Keratinocyte (primary cell): ENCODE data around the gene ZDHHC3.

Experiments used
- EZH2 ChIP-seq: IDR thresholded peaks from one replicate; pipeline ENCODE4 v1.6.1; 2012; ENCODE audit warnings: inconsistent platforms, mild to moderate bottlenecking, low read length, moderate library complexity
- TF ChIP-seq, protein P1 (sequence below), 3 experiments: IDR thresholded peaks in 1 of 3; conservative IDR thresholded peaks in 1 of 3; optimal IDR thresholded peaks in 1 of 3; 2 replicates in 2 of 3; 3 replicates in 1 of 3; pipeline versions ENCODE3 to v1.5.1; 2011; ENCODE audit warnings: low read length in 3 of 3, mild to moderate bottlenecking in 3 of 3, moderate library complexity in 2 of 3, control low read depth in 1 of 3, inconsistent platforms in 1 of 3; ENCODE audit not compliant: insufficient read depth in 2 of 3; ENCODE audit errors: extremely low read depth in 1 of 3

DNA sequence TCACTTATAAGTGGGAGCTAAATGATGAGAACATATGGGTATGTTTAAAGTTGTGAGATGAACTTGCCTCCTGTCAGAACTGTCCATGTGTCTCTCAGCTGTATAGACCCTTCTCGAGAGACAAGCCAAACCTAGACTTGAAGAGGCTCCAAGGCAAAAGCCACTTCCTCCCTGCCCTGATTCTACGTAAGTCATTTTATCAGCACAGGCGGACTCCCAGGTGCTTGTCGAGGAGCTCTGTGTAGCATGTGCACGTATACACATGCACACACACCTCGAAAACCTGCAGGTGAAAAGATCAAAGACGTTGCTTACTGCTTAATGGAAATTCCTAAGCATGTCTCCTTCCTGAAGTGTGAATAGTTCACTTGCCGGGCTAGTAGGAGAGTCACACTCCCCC is 44.6 kb upstream of the ZDHHC3 start:
- TF ChIP-seq, protein P1, sequence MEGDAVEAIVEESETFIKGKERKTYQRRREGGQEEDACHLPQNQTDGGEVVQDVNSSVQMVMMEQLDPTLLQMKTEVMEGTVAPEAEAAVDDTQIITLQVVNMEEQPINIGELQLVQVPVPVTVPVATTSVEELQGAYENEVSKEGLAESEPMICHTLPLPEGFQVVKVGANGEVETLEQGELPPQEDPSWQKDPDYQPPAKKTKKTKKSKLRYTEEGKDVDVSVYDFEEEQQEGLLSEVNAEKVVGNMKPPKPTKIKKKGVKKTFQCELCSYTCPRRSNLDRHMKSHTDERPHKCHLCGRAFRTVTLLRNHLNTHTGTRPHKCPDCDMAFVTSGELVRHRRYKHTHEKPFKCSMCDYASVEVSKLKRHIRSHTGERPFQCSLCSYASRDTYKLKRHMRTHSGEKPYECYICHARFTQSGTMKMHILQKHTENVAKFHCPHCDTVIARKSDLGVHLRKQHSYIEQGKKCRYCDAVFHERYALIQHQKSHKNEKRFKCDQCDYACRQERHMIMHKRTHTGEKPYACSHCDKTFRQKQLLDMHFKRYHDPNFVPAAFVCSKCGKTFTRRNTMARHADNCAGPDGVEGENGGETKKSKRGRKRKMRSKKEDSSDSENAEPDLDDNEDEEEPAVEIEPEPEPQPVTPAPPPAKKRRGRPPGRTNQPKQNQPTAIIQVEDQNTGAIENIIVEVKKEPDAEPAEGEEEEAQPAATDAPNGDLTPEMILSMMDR (optimal IDR thresholded peaks at IDR 0.05 in 1 of 3, IDR thresholded peaks at IDR 0.05 in 1 of 3, conservative IDR thresholded peaks at IDR 0.05 in 1 of 3; ENCODE audit: extremely low read depth in 1 of 3, insufficient read depth in 2 of 3, low read length in 3 of 3) = no peak
- no peak for TF ChIP-seq EZH2
